A549 (cell line): ENCODE results near the gene LILRA2. TPM values are rescaled to one million over a fixed set of nuclear protein-coding genes. Genes with fewer than 3 reads are reported as not detected.

Experiments
- ATAC-seq, 2 experiments: fragments of 200-7000 bp in 1 of 2; fragments of >200 bp in 1 of 2; cut with Nextera tagmentation in 1 of 2; cut with Tn5 transposase in 1 of 2; 3 replicates each; pipeline versions ENCODE4 v1.8.0 to v1.9.1; 2018 to 2020; ENCODE audit warnings: mild to moderate bottlenecking in 1 of 2, moderate library complexity in 1 of 2
- CTCF ChIA-PET: fragments of 300-600 bp; sonication (Branson Sonifier 250); formaldehyde crosslinking; extraction: SDS; loops from one replicate; lab custom pipeline; 2021; ENCODE audit warnings: antibody characterized with exemption, inconsistent platforms; lab: Yijun Ruan, JAX
- POLR2A ChIA-PET: fragments of 350-600 bp; formaldehyde crosslinking; extraction: SDS; loops from one replicate; lab custom pipeline; 2021; ENCODE audit warnings: antibody characterized with exemption, inconsistent platforms; lab: Yijun Ruan, JAX
- DNase-seq, 2 experiments: peaks; one replicate each; pipeline versions ENCODE4 v3.0.0 to v3.0.0-alpha.2; 2011 to 2016; ENCODE audit warnings: low read depth in 1 of 2, low spot score in 1 of 2
- FAIRE-seq: peaks from 2 replicates; lab custom pipeline; 2011; peaks lifted over from hg19 to GRCh38; lab: Jason Lieb, UNC
- H3K27ac ChIP-seq, 2 experiments: fragments of >200 bp; sonication (Bioruptor Twin); formaldehyde crosslinking; 3 replicates each; pipeline ENCODE4 v1.5.1; 2016 to 2017
- H3K4me1 ChIP-seq: fragments of >200 bp; sonication (Bioruptor Twin); formaldehyde crosslinking; 3 replicates; pipeline ENCODE4 v1.6.1; 2016
- H3K4me2 ChIP-seq: fragments of >200 bp; sonication (Bioruptor Twin); formaldehyde crosslinking; 3 replicates; pipeline ENCODE4 v1.6.1; 2016
- H3K4me3 ChIP-seq: fragments of >200 bp; sonication (Bioruptor Twin); formaldehyde crosslinking; 3 replicates; pipeline ENCODE4 v1.5.1; 2016
- H3K9me3 ChIP-seq: fragments of >200 bp; sonication (Bioruptor Twin); formaldehyde crosslinking; 3 replicates; pipeline ENCODE4 v1.6.1; 2016
- CBX8 ChIP-seq: fragments of 200-600 bp; sonication (generic); IDR thresholded peaks from 2 replicates; pipeline ENCODE4 v1.6.1; 2016
- CEBPB ChIP-seq, 2 experiments: fragments of >200 bp in 1 of 2; sonication (Bioruptor Twin) in 1 of 2; formaldehyde crosslinking in 1 of 2; IDR thresholded peaks; 2 replicates each; pipeline ENCODE4 v1.6.1; 2012 to 2016
- CTCF ChIP-seq: fragments of >200 bp; sonication (Bioruptor Twin); formaldehyde crosslinking; IDR thresholded peaks from 3 replicates; pipeline ENCODE4 v1.5.1; 2016
- EHF ChIP-seq: fragments of 250-450 bp; sonication (Bioruptor Pico); IDR thresholded peaks from 2 replicates; pipeline ENCODE4 v1.5.0; 2020; ENCODE audit warnings: mild to moderate bottlenecking
- ELK1 ChIP-seq: fragments of 150-350 bp; IDR thresholded peaks from 2 replicates; pipeline ENCODE4 v1.6.1; 2014; ENCODE audit warnings: low read depth, mild to moderate bottlenecking, low read length
- FOSL2 ChIP-seq, 2 experiments: fragments of 450-650 bp in 1 of 2; fragments of >200 bp in 1 of 2; sonication (Bioruptor Twin) in 1 of 2; formaldehyde crosslinking; IDR thresholded peaks; 2 replicates each; pipeline versions ENCODE4 v1.5.0 to v1.6.1; 2016 to 2020; ENCODE audit warnings: mild to moderate bottlenecking in 1 of 2, moderate library complexity in 1 of 2
- FOXS1 ChIP-seq: fragments of 250-450 bp; sonication (Bioruptor Pico); IDR thresholded peaks from 2 replicates; pipeline ENCODE4 v1.5.0; 2020; ENCODE audit warnings: mild to moderate bottlenecking, moderate library complexity
- GATA3 ChIP-seq: IDR thresholded peaks from 2 replicates; pipeline ENCODE4 v1.6.1; 2012; ENCODE audit warnings: borderline replicate concordance
- HES2 ChIP-seq: fragments of >200 bp; sonication (Bioruptor Twin); formaldehyde crosslinking; IDR thresholded peaks from 2 replicates; pipeline ENCODE4 v1.6.1; 2016
- HMGXB4 ChIP-seq: fragments of 250-450 bp; sonication (Bioruptor Pico); IDR thresholded peaks from 2 replicates; pipeline ENCODE4 v1.5.0; 2021; ENCODE audit warnings: mild to moderate bottlenecking, moderate library complexity, borderline replicate concordance
- HOXB13 ChIP-seq: fragments of 250-450 bp; sonication (Bioruptor Pico); IDR thresholded peaks from 2 replicates; pipeline ENCODE4 v1.5.0; 2020; ENCODE audit warnings: low read depth, mild to moderate bottlenecking, moderate library complexity
- MAFK ChIP-seq: fragments of 450-650 bp; IDR thresholded peaks from 2 replicates; pipeline ENCODE4 v1.6.1; 2014; ENCODE audit not compliant: partially characterized antibody
- PBX3 ChIP-seq: IDR thresholded peaks from 2 replicates; pipeline ENCODE4 v1.6.1; 2012
- POLR2A ChIP-seq: IDR thresholded peaks from 2 replicates; pipeline ENCODE4 v1.6.1; 2012; ENCODE audit warnings: mild to moderate bottlenecking, low read length
- POLR2AphosphoS2 ChIP-seq: conservative IDR thresholded peaks from 2 replicates; pipeline ENCODE4 v1.6.1; 2012; ENCODE audit warnings: low read length, improper control_type of control experiment, inconsistent platforms
- RAD21 ChIP-seq, 2 experiments: fragments of >200 bp in 1 of 2; sonication (Bioruptor Twin) in 1 of 2; formaldehyde crosslinking in 1 of 2; IDR thresholded peaks in 1 of 2; conservative IDR thresholded peaks in 1 of 2; 2 replicates in 1 of 2; 3 replicates in 1 of 2; pipeline ENCODE4 v1.6.1; 2012 to 2018; ENCODE audit warnings: inconsistent platforms in 1 of 2
- RCOR1 ChIP-seq: fragments of 150-350 bp; IDR thresholded peaks from 2 replicates; pipeline ENCODE4 v1.6.1; 2014; ENCODE audit warnings: antibody characterized with exemption, low read length, low read depth
- RFX5 ChIP-seq: fragments of 450-650 bp; IDR thresholded peaks from 2 replicates; pipeline ENCODE4 v1.7.1; 2014; ENCODE audit warnings: antibody characterized with exemption, mild to moderate bottlenecking, moderate library complexity
- SMC3 ChIP-seq: fragments of >200 bp; sonication (Bioruptor Twin); formaldehyde crosslinking; IDR thresholded peaks from 3 replicates; pipeline ENCODE4 v1.6.1; 2018; ENCODE audit warnings: inconsistent platforms
- SREBF2 ChIP-seq: fragments of 450-650 bp; IDR thresholded peaks from 2 replicates; pipeline ENCODE4 v1.6.1; 2014; ENCODE audit warnings: mild to moderate bottlenecking, moderate library complexity
- TFCP2L1 ChIP-seq: fragments of 250-450 bp; sonication (Bioruptor Pico); IDR thresholded peaks from 2 replicates; pipeline ENCODE4 v1.5.0; 2021; ENCODE audit warnings: mild to moderate bottlenecking
- ZNF302 ChIP-seq: fragments of 250-450 bp; sonication (Bioruptor Pico); IDR thresholded peaks from 2 replicates; pipeline ENCODE4 v1.9.0; 2021; ENCODE audit warnings: inconsistent platforms, mild to moderate bottlenecking, moderate library complexity
- WGBS: methylation state at CpG from one replicate; pipeline ENCODE4 v1.1.6; 2017; ENCODE audit errors: missing lambda C conversion rate; 5-methylcytosine and 5-hydroxymethylcytosine counted together
- polyA plus RNA-seq, 4 experiments: library from polyadenylated mRNA; depleted of rRNA in 3 of 4; stranded (reverse); fragments of >200 nt; fragmentation: RNase III in 1 of 4; extraction: RNeasy Plus Mini Kit Qiagen cat#74134 plus additional on column Dnase treatment in 1 of 4; gene quantifications; 2 replicates in 3 of 4; 3 replicates in 1 of 4; pipeline ENCODE4 v1.2.3, GENCODE V29; 2011 to 2017
- TF ChIP-seq, protein P1 (sequence below): IDR thresholded peaks from 2 replicates; pipeline ENCODE4 v1.6.1; 2012
- TF ChIP-seq, protein P2 (sequence below): fragments of 250-450 bp; sonication (Bioruptor Pico); IDR thresholded peaks from 2 replicates; pipeline ENCODE4 v1.5.0; 2020; ENCODE audit warnings: low read depth, mild to moderate bottlenecking, moderate library complexity

LILRA2 gene
- polyA plus RNA-seq, 2 of the 4 experiments (the other 2 are of a cell fraction), result not detected

GRCh38 chr19:54533476-54533875 is 40.1 kb upstream of the LILRA2 start (continued):
- TF ChIP-seq HMGXB4 (CRISPR knock-in tag) (no peak), CBX8 (no peak), RCOR1 (no peak), POLR2A (no peak), RAD21 (conservative IDR thresholded peaks at IDR 0.05 in 1 of 2, IDR thresholded peaks at IDR 0.05 in 1 of 2) (no peak)

DNA sequence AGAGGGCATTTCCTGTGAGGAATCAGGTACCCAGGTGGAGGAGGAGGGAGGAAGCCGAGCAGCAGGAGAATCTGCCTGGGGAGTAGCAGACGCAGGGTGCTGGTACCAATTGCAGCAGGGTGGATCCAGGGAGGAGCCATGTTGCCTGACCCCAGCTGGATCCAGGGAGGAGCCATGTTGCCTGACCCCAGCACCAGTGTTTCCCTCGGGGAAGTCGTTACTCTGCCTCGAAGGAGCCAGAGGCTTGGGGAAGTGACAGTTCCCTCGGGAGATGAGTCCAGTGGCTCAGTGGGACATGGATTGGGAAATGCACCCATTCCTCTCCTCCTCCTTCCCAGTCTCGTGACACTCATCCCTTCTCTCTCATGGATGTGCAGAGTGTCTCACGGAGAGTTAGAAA is 39.4 kb upstream of the LILRA2 start:
- no peak for DNase-seq
- Histone ChIP-seq H3K4me3 (no peak overlapping the region), H3K4me2 (no peak overlapping the region)
- CTCF ChIA-PET, result no interaction called here
- TF ChIP-seq POLR2AphosphoS2 (no peak), TFCP2L1 (CRISPR knock-in tag) (no peak), CEBPB (IDR thresholded peaks at IDR 0.05) (no peak), CTCF (no peak), POLR2A (no peak), ZNF302 (CRISPR knock-in tag) (no peak), RFX5 (no peak), SREBF2 (no peak), FOSL2 (IDR thresholded peaks at IDR 0.05) (no peak), FOSL2 (CRISPR knock-in tag; IDR thresholded peaks at IDR 0.05) (no peak), SMC3 (no peak), ELK1 (no peak)
- TF ChIP-seq, protein P1, sequence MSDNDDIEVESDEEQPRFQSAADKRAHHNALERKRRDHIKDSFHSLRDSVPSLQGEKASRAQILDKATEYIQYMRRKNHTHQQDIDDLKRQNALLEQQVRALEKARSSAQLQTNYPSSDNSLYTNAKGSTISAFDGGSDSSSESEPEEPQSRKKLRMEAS, result no peak
- TF ChIP-seq, all 56 proteins: peak for 0
- 7% methylated on average over 8 of the region's 8 CpGs for WGBS
- no peak for FAIRE-seq
- Histone ChIP-seq H3K27ac (no peak overlapping the region), H3K4me1 (no peaks in the 10 kb centered on the region), H3K9me3 (no peaks in the 10 kb centered on the region)
- POLR2A ChIA-PET, result no interaction called here
- ATAC-seq, result no peak

DNA sequence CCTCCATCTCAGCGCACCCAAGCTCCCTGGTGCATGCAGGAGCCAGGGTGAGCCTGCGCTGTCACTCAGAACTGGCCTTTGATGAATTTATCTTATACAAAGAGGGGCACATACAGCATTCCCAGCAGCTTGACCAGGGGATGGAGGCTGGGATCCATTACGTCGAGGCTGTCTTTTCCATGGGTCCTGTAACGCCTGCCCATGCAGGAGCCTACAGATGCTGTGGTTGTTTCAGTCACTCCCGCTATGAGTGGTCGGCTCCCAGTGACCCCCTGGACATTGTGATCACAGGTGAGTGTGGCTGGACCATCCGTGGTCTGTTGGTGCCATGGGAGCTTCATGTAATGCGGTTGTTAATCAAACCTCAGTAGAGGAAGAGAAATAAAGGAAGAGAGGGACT is 38.0 kb upstream of the LILRA2 start:
- Histone ChIP-seq H3K4me2 (no peak overlapping the region), H3K4me1 (no peaks in the 10 kb centered on the region), H3K9me3 (no peaks in the 10 kb centered on the region), H3K27ac (no peak overlapping the region), H3K4me3 (no peak overlapping the region)
- ChIA-PET CTCF (interaction anchor here (0.6 to 1.2 kb wide), 2 partner anchors 54 to 188 kb away, joined by 3 read pairs; no protein-coding TSS in a partner anchor), POLR2A (no interaction called here)
- no peak for TF ChIP-seq EHF (CRISPR knock-in tag)
- no peak for DNase-seq
- no peak for FAIRE-seq
- no peak for ATAC-seq
- 8% methylated on average over 9 of the region's 9 CpGs for WGBS

DNA sequence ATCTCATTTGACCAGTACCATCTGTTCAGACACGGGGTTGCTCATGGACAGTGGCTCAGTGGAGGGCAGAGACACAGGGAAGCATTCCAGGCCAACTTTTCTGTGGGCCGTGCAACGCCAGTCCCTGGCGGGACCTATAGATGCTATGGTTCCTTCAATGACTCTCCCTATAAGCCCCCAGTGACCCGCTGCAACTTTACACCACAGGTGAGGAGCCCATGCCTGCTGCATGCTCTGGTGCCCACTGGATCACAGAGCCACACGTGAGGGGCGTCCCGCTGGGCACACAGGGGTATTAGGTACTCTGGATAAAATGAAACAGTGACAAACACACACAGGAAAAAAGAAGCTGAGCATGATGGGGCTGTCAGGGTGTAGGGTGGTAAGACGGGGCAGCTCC is 36.6 kb upstream of the LILRA2 start:
- Histone ChIP-seq H3K4me1 (no peaks in the 10 kb centered on the region), H3K4me2 (no peak overlapping the region), H3K4me3 (no peak overlapping the region), H3K27ac (no peak overlapping the region), H3K9me3 (no peaks in the 10 kb centered on the region)
- FAIRE-seq (no peak), ATAC-seq (no peak), DNase-seq (no peak)
- POLR2A ChIA-PET, result no interaction called here
- CTCF ChIA-PET, result no interaction called here
- WGBS, result under 1% methylated on average over 9 of the region's 9 CpGs
- no peak for TF ChIP-seq SREBF2
- no peak for TF ChIP-seq HES2
- TF ChIP-seq HOXB13 (CRISPR knock-in tag), result no peak
- no peak for TF ChIP-seq GATA3
- TF ChIP-seq MAFK, result no peak
- TF ChIP-seq TFCP2L1 (CRISPR knock-in tag), result no peak
- TF ChIP-seq FOXS1 (CRISPR knock-in tag), result no peak
- TF ChIP-seq, protein P1, result no peak
- no peak for TF ChIP-seq ELK1
- no peak for TF ChIP-seq CEBPB (IDR thresholded peaks at IDR 0.05)
- TF ChIP-seq, protein P2, sequence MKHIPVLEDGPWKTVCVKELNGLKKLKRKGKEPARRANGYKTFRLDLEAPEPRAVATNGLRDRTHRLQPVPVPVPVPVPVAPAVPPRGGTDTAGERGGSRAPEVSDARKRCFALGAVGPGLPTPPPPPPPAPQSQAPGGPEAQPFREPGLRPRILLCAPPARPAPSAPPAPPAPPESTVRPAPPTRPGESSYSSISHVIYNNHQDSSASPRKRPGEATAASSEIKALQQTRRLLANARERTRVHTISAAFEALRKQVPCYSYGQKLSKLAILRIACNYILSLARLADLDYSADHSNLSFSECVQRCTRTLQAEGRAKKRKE (CRISPR knock-in tag), result no peak
- no peak for TF ChIP-seq PBX3
